H1 (cell line): Measurements from ENCODE around the gene TFF2. TPM values are rescaled to one million over a fixed set of nuclear protein-coding genes. Genes with fewer than 3 reads are reported as not detected.

Source experiments
- CTCF ChIA-PET: fragments of 300-600 bp; sonication (Branson Sonifier 250); formaldehyde crosslinking; loops from one replicate; lab custom pipeline; 2021; ENCODE audit not compliant: partially characterized antibody; lab: Charles Lee
- POLR2A ChIA-PET: fragments of 300-600 bp; sonication (Branson Sonifier 250); formaldehyde crosslinking; loops from one replicate; lab custom pipeline; 2021; ENCODE audit warnings: inconsistent platforms; ENCODE audit not compliant: partially characterized antibody; lab: Charles Lee
- DNase-seq, 2 experiments: peaks; one replicate each; pipeline versions ENCODE4 v3.0.0 to v3.0.0-alpha.2; 2010 to 2022; ENCODE audit warnings: low spot score in 2 of 2, low read depth in 1 of 2, mixed read lengths in 1 of 2
- FAIRE-seq: peaks from 2 replicates; lab custom pipeline; 2011; peaks lifted over from hg19 to GRCh38; lab: Jason Lieb, UNC
- H2AFZ ChIP-seq: 2 replicates; pipeline ENCODE4 v1.8.1; 2012; ENCODE audit warnings: low read length, inconsistent platforms
- H2AK5ac ChIP-seq: 2 replicates; pipeline ENCODE4 v1.6.1; 2013; ENCODE audit warnings: low read depth, low read length
- H2BK120ac ChIP-seq: replicated peaks from 2 replicates; pipeline ENCODE3; 2013; ENCODE audit warnings: low read depth, low read length, inconsistent platforms
- H2BK12ac ChIP-seq: 2 replicates; pipeline ENCODE4 v1.6.1; 2013; ENCODE audit warnings: low read depth, low read length
- H2BK15ac ChIP-seq: 2 replicates; pipeline ENCODE4 v1.6.1; 2013; ENCODE audit warnings: low read length
- H2BK20ac ChIP-seq: 2 replicates; pipeline ENCODE4 v1.6.1; 2013; ENCODE audit warnings: low read length
- H2BK5ac ChIP-seq: 2 replicates; pipeline ENCODE4 v1.6.1; 2013; ENCODE audit warnings: low read depth, low read length
- H3K14ac ChIP-seq: 2 replicates; pipeline ENCODE4 v1.6.1; 2013; ENCODE audit warnings: inconsistent platforms; ENCODE audit not compliant: insufficient read length
- H3K18ac ChIP-seq: 2 replicates; pipeline ENCODE4 v1.6.1; 2013; ENCODE audit warnings: low read length; ENCODE audit errors: extremely low read depth
- H3K23ac ChIP-seq: 2 replicates; pipeline ENCODE4 v1.6.1; 2013; ENCODE audit warnings: inconsistent platforms; ENCODE audit not compliant: insufficient read length
- H3K23me2 ChIP-seq: 2 replicates; pipeline ENCODE4 v1.6.1; 2013; ENCODE audit warnings: low read depth, low read length
- H3K27ac ChIP-seq: 2 replicates; pipeline ENCODE4 v1.6.1; 2011; ENCODE audit warnings: low read depth, low read length, inconsistent platforms
- H3K27me3 ChIP-seq, 4 experiments: replicated peaks in 1 of 4; 1 replicate in 1 of 4; 2 replicates in 3 of 4; pipeline versions ENCODE4 v1.6.1 to v1.8.1; 2011 to 2013; ENCODE audit warnings: low read length in 3 of 4, mild to moderate bottlenecking in 3 of 4, inconsistent platforms in 2 of 4, mixed read lengths in 2 of 4, moderate library complexity in 1 of 4; ENCODE audit not compliant: control insufficient read depth in 3 of 4, insufficient read depth in 3 of 4; ENCODE audit errors: extremely low read depth in 1 of 4
- H3K36me3 ChIP-seq, 4 experiments: 2 replicates each; pipeline versions ENCODE4 v1.6.1 to v1.8.1; 2011 to 2013; ENCODE audit warnings: mild to moderate bottlenecking in 4 of 4, low read length in 3 of 4, moderate library complexity in 2 of 4, control low read depth in 1 of 4, inconsistent platforms in 1 of 4; ENCODE audit not compliant: insufficient read depth in 4 of 4, control insufficient read depth in 2 of 4
- H3K4ac ChIP-seq: replicated peaks from 2 replicates; pipeline ENCODE3; 2013; ENCODE audit warnings: low read length, low read depth, mixed read lengths, inconsistent platforms; ENCODE audit not compliant: insufficient read length
- H3K4me1 ChIP-seq, 4 experiments: replicated peaks in 1 of 4; 1 replicate in 1 of 4; 2 replicates in 3 of 4; pipeline versions ENCODE4 v1.6.1 to v1.8.1; 2011 to 2013; ENCODE audit warnings: low read length in 3 of 4, inconsistent platforms in 2 of 4, mixed read lengths in 1 of 4; ENCODE audit not compliant: insufficient read depth in 4 of 4, control insufficient read depth in 3 of 4
- H3K4me2 ChIP-seq, 2 experiments: 2 replicates each; pipeline versions ENCODE4 v1.6.1 to v1.8.1; 2011 to 2013; ENCODE audit warnings: low read depth in 2 of 2, low read length in 2 of 2, control low read depth in 1 of 2, inconsistent platforms in 1 of 2, mild to moderate bottlenecking in 1 of 2; ENCODE audit not compliant: insufficient read depth in 1 of 2
- H3K4me3 ChIP-seq, 4 experiments: fragments of 200-600, 300-600 bp in 1 of 4; sonication (generic), shearing (Covaris generic), sonication (Bioruptor Twin) in 1 of 4; 2 replicates each; pipeline versions ENCODE4 v1.5.1 to v1.8.1; 2011 to 2016; ENCODE audit warnings: low read length in 4 of 4, low read depth in 3 of 4, control low read depth in 2 of 4, inconsistent platforms in 2 of 4, mild to moderate bottlenecking in 2 of 4, mixed read lengths in 1 of 4, moderate library complexity in 1 of 4; ENCODE audit not compliant: insufficient read depth in 2 of 4; ENCODE audit errors: extremely low read depth in 1 of 4
- H3K56ac ChIP-seq: replicated peaks from 2 replicates; pipeline ENCODE3; 2013; ENCODE audit warnings: low read depth, mild to moderate bottlenecking, mixed read lengths, low read length, inconsistent platforms; ENCODE audit not compliant: insufficient read length
- H3K79me1 ChIP-seq: 2 replicates; pipeline ENCODE4 v1.6.1; 2013; ENCODE audit warnings: low read depth, low read length, control low read depth
- H3K79me2 ChIP-seq, 2 experiments: 2 replicates each; pipeline versions ENCODE4 v1.6.1 to v1.8.1; 2012 to 2013; ENCODE audit warnings: low read length in 2 of 2, mild to moderate bottlenecking in 2 of 2, inconsistent platforms in 1 of 2; ENCODE audit not compliant: insufficient read depth in 2 of 2, control insufficient read depth in 1 of 2
- H3K9ac ChIP-seq, 4 experiments: replicated peaks in 1 of 4; 1 replicate in 1 of 4; 2 replicates in 3 of 4; pipeline versions ENCODE4 v1.6.1 to v1.8.1; 2011 to 2013; ENCODE audit warnings: low read depth in 3 of 4, low read length in 3 of 4, control low read depth in 2 of 4, mild to moderate bottlenecking in 2 of 4, moderate library complexity in 2 of 4, inconsistent platforms in 1 of 4; ENCODE audit errors: extremely low read depth in 1 of 4
- H3K9me3 ChIP-seq, 2 experiments: 2 replicates each; pipeline versions ENCODE4 v1.6.1 to v1.8.1; 2012 to 2013; ENCODE audit warnings: mild to moderate bottlenecking in 2 of 2, moderate library complexity in 2 of 2, control low read depth in 1 of 2, inconsistent platforms in 1 of 2, low read depth in 1 of 2, low read length in 1 of 2, mixed read lengths in 1 of 2; ENCODE audit not compliant: insufficient read depth in 2 of 2
- H4K20me1 ChIP-seq, 2 experiments: replicated peaks in 1 of 2; 2 replicates each; pipeline versions ENCODE3 to v1.8.1; 2011 to 2013; ENCODE audit warnings: inconsistent platforms in 2 of 2, low read length in 2 of 2, mild to moderate bottlenecking in 1 of 2; ENCODE audit not compliant: insufficient read depth in 2 of 2, control insufficient read depth in 1 of 2
- H4K5ac ChIP-seq: 2 replicates; pipeline ENCODE4 v1.6.1; 2013; ENCODE audit warnings: low read length, low read depth, mixed read lengths, inconsistent platforms; ENCODE audit not compliant: insufficient read length
- H4K8ac ChIP-seq: 2 replicates; pipeline ENCODE4 v1.8.0; 2013; ENCODE audit warnings: mild to moderate bottlenecking, moderate library complexity, low read length, inconsistent platforms; ENCODE audit not compliant: insufficient read depth; ENCODE audit errors: extremely low read depth
- H4K91ac ChIP-seq: replicated peaks from 2 replicates; pipeline ENCODE3; 2013; ENCODE audit warnings: low read length, mixed read lengths, inconsistent platforms; ENCODE audit not compliant: insufficient read length
- ASH2L ChIP-seq: fragments of 200-600, 300-600 bp; sonication (generic); IDR thresholded peaks from one replicate; pipeline ENCODE4 v1.7.1; 2017; ENCODE audit warnings: low read length
- BACH1 ChIP-seq: IDR thresholded peaks from 2 replicates; pipeline ENCODE4 v1.6.1; 2012; ENCODE audit warnings: low read length, improper control_type of control experiment
- BRCA1 ChIP-seq: IDR thresholded peaks from 2 replicates; pipeline ENCODE4 v1.6.1; 2012; ENCODE audit warnings: low read depth, low read length, improper control_type of control experiment
- EP300 ChIP-seq, 2 experiments: IDR thresholded peaks; 1 replicate in 1 of 2; 2 replicates in 1 of 2; pipeline ENCODE4 v1.6.1; 2011 to 2012; ENCODE audit warnings: low read depth in 2 of 2, low read length in 2 of 2, mild to moderate bottlenecking in 2 of 2, borderline replicate concordance in 1 of 2, inconsistent platforms in 1 of 2, moderate library complexity in 1 of 2
- EZH2 ChIP-seq: fragments of 200-600 bp; sonication (generic); IDR thresholded peaks from 2 replicates; pipeline ENCODE4 v1.7.1; 2012; ENCODE audit warnings: low read depth, mild to moderate bottlenecking, moderate library complexity, low read length, inconsistent platforms; ENCODE audit not compliant: severe bottlenecking
- HDAC2 ChIP-seq, 2 experiments: fragments of 300-600 bp in 1 of 2; sonication (generic) in 1 of 2; IDR thresholded peaks; 2 replicates each; pipeline ENCODE4 v1.6.1; 2011 to 2012; ENCODE audit warnings: low read depth in 2 of 2, low read length in 2 of 2, mild to moderate bottlenecking in 2 of 2, moderate library complexity in 2 of 2, borderline replicate concordance in 1 of 2, inconsistent platforms in 1 of 2
- RBBP5 ChIP-seq: IDR thresholded peaks from 2 replicates; pipeline ENCODE4 v1.7.1; 2012; ENCODE audit warnings: low read depth, mild to moderate bottlenecking, inconsistent platforms, low read length, moderate library complexity, borderline replicate concordance
- SRF ChIP-seq: IDR thresholded peaks from 2 replicates; pipeline ENCODE4 v1.6.1; 2011; ENCODE audit warnings: mild to moderate bottlenecking, low read depth, low read length, moderate library complexity
- TAF1 ChIP-seq: IDR thresholded peaks from 2 replicates; pipeline ENCODE4 v1.6.1; 2011; ENCODE audit warnings: mild to moderate bottlenecking, low read depth, low read length
- TCF12 ChIP-seq: IDR thresholded peaks from 2 replicates; pipeline ENCODE4 v1.6.1; 2011; ENCODE audit warnings: low read depth, mild to moderate bottlenecking, low read length
- WGBS, 2 experiments: shearing (Covaris generic) in 1 of 2; methylation state at CpG; one replicate each; pipeline versions ENCODE4 v1.1.6 to v1.1.7; 2013 to 2015; ENCODE audit warnings: low lambda C conversion rate in 2 of 2, mixed read lengths in 2 of 2, inconsistent platforms in 1 of 2, low coverage in 1 of 2, missing lambda C conversion rate in 1 of 2; ENCODE audit not compliant: insufficient replicate concordance in 2 of 2, insufficient coverage in 1 of 2, insufficient read length in 1 of 2; ENCODE audit errors: extremely low coverage in 1 of 2, missing lambda C conversion rate in 1 of 2; 5-methylcytosine and 5-hydroxymethylcytosine counted together
- polyA plus RNA-seq, 7 experiments: library from polyadenylated mRNA; depleted of rRNA in 3 of 7; stranded (reverse) in 5 of 7; unstranded in 2 of 7; fragments of >200 nt in 5 of 7; fragments of 200-250 nt in 2 of 7; gene quantifications; 1 replicate in 5 of 7; 2 replicates in 1 of 7; 4 replicates in 1 of 7; pipeline versions ENCODE4 v1.2.1 to v1.2.3, GENCODE V29; 2011 to 2013; ENCODE audit warnings: missing spikeins in 2 of 7, mixed read lengths in 2 of 7
- total RNA-seq: library from RNA; stranded (reverse); fragmentation: NEBNext Ultra II Directional; extraction: Animal tissue kit (Norgen Biotek cat#: 25700); gene quantifications from 2 replicates; pipeline ENCODE4 v1.2.1, GENCODE V29; 2021
- TF ChIP-seq, protein P1 (sequence below): IDR thresholded peaks from 2 replicates; pipeline ENCODE4 v1.6.1; 2011; ENCODE audit warnings: low read depth, mild to moderate bottlenecking, low read length; ENCODE audit not compliant: insufficient read depth

TFF2 gene
- total and polyA plus RNA-seq, 2 of the 8 experiments (the other 6 are each of a cell fraction or from before 2014, with no cell fraction given), result not detected

DNA sequence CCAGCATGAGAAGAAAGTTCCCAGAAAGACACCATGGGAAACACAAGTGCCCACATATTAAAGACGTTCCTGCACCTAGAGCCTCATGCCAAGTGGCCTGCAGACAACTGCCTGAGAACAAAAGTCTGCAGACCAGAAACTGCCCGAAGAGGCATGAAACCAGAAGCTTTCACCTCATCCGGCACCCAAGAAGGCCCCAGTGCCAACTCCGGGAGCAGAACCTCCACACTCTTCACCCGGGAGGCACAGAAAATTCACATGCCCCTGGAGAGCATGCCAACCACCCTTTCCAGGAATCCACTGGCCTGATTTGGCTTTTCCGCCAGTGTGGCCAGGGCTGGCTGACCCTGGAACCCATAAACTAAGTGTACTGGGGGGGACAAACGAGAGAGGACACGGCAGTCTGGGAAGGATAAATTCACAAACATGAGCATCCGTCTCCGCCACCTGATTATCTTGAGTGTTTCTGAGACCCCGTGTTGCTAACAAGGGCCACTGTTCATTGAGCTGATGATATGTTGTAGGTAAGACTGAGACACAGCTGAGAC is 6.8 kb downstream of the TFF2 start:
- WGBS, 2 experiments, result 87% methylated on average over 11 of the region's 11 CpGs; no CpG with 5 or more reads in 1 of the 2 experiments
- Histone ChIP-seq H2BK15ac (no peak overlapping the region), H3K9me3 (no peaks in the 10 kb centered on the region), H4K8ac (no peak overlapping the region), H3K27me3 (no peaks in the 10 kb centered on the region), H4K20me1 (no peaks in the 10 kb centered on the region), H3K23ac (no peak overlapping the region), H3K23me2 (no peaks in the 10 kb centered on the region), H3K18ac (no peak overlapping the region), H2BK12ac (no peak overlapping the region), H2AK5ac (no peak overlapping the region), H3K14ac (no peak overlapping the region), H3K79me2 (no peaks in the 10 kb centered on the region), H2AFZ (no peak overlapping the region), H3K36me3 (no peaks in the 10 kb centered on the region), H3K56ac (no peak overlapping the region), H3K9ac (no peak overlapping the region), H2BK20ac (no peak overlapping the region), H3K4ac (no peak overlapping the region), H4K5ac (no peak overlapping the region), H2BK5ac (no peak overlapping the region), H3K4me2 (no peak overlapping the region), H2BK120ac (no peak overlapping the region), H3K79me1 (no peaks in the 10 kb centered on the region), H3K4me3 (no peak overlapping the region), H3K4me1 (peaks cover 0 to 4% (median 0%) of the 10 kb centered on the region in 4 experiments; a peak in 2 of 7 replicates), H4K91ac (no peak overlapping the region), H3K27ac (no peak overlapping the region)
- POLR2A ChIA-PET, result no interaction called here
- no peak for FAIRE-seq
- CTCF ChIA-PET, result interaction anchor here (0.6 to 1.0 kb wide), 2 partner anchors 33 to 374 kb away, joined by 3 to 4 read pairs; no protein-coding TSS in a partner anchor
- DNase-seq, result no peak
- TF ChIP-seq BACH1, result no peak
- no peak for TF ChIP-seq TCF12
- no peak for TF ChIP-seq SRF
- TF ChIP-seq ASH2L, result no peak
- TF ChIP-seq RBBP5, result no peak
- no peak for TF ChIP-seq EP300 (IDR thresholded peaks at IDR 0.05; ENCODE audit: borderline replicate concordance in 1 of 2, low read depth in 2 of 2, low read length in 2 of 2)
- no peak for TF ChIP-seq TAF1
- no peak for TF ChIP-seq HDAC2 (IDR thresholded peaks at IDR 0.05; ENCODE audit: borderline replicate concordance in 1 of 2, low read depth in 2 of 2, low read length in 2 of 2)
- no peak for TF ChIP-seq EZH2
- no peak for TF ChIP-seq BRCA1
- TF ChIP-seq, protein P1, sequence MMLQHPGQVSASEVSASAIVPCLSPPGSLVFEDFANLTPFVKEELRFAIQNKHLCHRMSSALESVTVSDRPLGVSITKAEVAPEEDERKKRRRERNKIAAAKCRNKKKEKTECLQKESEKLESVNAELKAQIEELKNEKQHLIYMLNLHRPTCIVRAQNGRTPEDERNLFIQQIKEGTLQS, result no peak
